CD4-positive, alpha-beta memory T cell (primary cell): ENCODE results near the gene CACNA1D. TPM values are rescaled to one million over a fixed set of nuclear protein-coding genes. Genes with fewer than 3 reads are reported as not detected.

ENCODE experiments used
- CTCF ChIA-PET: fragments of 350-600 bp; sonication (Branson Sonifier 250); formaldehyde crosslinking; loops from one replicate; lab custom pipeline; 2021; ENCODE audit warnings: inconsistent platforms; ENCODE audit not compliant: partially characterized antibody; lab: Charles Lee
- POLR2A ChIA-PET: fragments of 350-600 bp; sonication (Branson Sonifier 250); formaldehyde crosslinking; loops from one replicate; lab custom pipeline; 2021; ENCODE audit not compliant: partially characterized antibody; lab: Charles Lee
- DNase-seq, 5 donors: peaks; one replicate each; pipeline versions ENCODE4 v3.0.0 to v3.0.0-alpha.2; 2020 to 2022; ENCODE audit warnings: mixed read lengths in 1 of 5
- H3K27ac ChIP-seq: one replicate; pipeline ENCODE4 v1.7.0; 2013; ENCODE audit warnings: low read depth, low read length
- H3K27me3 ChIP-seq: 2 replicates; pipeline ENCODE4 v1.7.0; 2013; ENCODE audit warnings: mild to moderate bottlenecking, low read length, moderate library complexity; ENCODE audit not compliant: insufficient read depth
- H3K36me3 ChIP-seq: 2 replicates; pipeline ENCODE4 v1.7.0; 2013; ENCODE audit warnings: mild to moderate bottlenecking, low read length, moderate library complexity; ENCODE audit not compliant: insufficient read depth
- H3K4me1 ChIP-seq: 2 replicates; pipeline ENCODE4 v1.7.0; 2013; ENCODE audit warnings: mild to moderate bottlenecking, low read length, moderate library complexity; ENCODE audit not compliant: insufficient read depth
- H3K4me3 ChIP-seq, 2 donors: one replicate each; pipeline ENCODE4 v1.7.0; 2013; ENCODE audit warnings: low read length in 2 of 2, mild to moderate bottlenecking in 1 of 2
- H3K9me3 ChIP-seq, 2 donors: one replicate each; pipeline ENCODE4 v1.7.0; 2013; ENCODE audit warnings: low read length in 2 of 2, control low read depth in 1 of 2; ENCODE audit not compliant: control insufficient read depth in 1 of 2
- H3K27ac Mint-ChIP-seq, 7 donors: one replicate each; pipeline ENCODE4 v1.8.0; 2020 to 2021; ENCODE audit warnings: mixed read lengths in 7 of 7, mild to moderate bottlenecking in 6 of 7, inconsistent platforms in 3 of 7, moderate library complexity in 3 of 7
- H3K27me3 Mint-ChIP-seq, 2 donors: one replicate each; pipeline ENCODE4 v1.8.0; 2020 to 2021; ENCODE audit warnings: mixed read lengths in 2 of 2
- H3K36me3 Mint-ChIP-seq, 2 donors: one replicate each; pipeline ENCODE4 v1.8.0; 2020 to 2021; ENCODE audit warnings: mixed read lengths in 2 of 2, inconsistent platforms in 1 of 2, mild to moderate bottlenecking in 1 of 2
- H3K4me1 Mint-ChIP-seq, 4 donors: one replicate each; pipeline ENCODE4 v1.8.0; 2020 to 2021; ENCODE audit warnings: mixed read lengths in 4 of 4, mild to moderate bottlenecking in 1 of 4
- H3K4me3 Mint-ChIP-seq, 8 donors: one replicate each; pipeline ENCODE4 v1.8.0; 2020 to 2021; ENCODE audit warnings: mixed read lengths in 8 of 8, mild to moderate bottlenecking in 7 of 8, moderate library complexity in 6 of 8, inconsistent platforms in 3 of 8
- H3K9me3 Mint-ChIP-seq, 8 donors: one replicate each; pipeline ENCODE4 v1.8.0; 2020 to 2021; ENCODE audit warnings: mixed read lengths in 8 of 8, mild to moderate bottlenecking in 5 of 8, inconsistent platforms in 3 of 8, moderate library complexity in 1 of 8
- intact Hi-C: fragments of 100-400 bp; cut with micrococcal nuclease; formaldehyde crosslinking; loops from one replicate; pipeline ENCODE4 v1.15.1; 2023
- polyA plus RNA-seq, 2 donors: library from polyadenylated mRNA; unstranded; fragments of 300-500 nt; fragmentation: Illumina TruSeq; gene quantifications; one replicate each; pipeline ENCODE4 v1.2.3, GENCODE V29; 2021
- total RNA-seq, 2 experiments: library from RNA; stranded (reverse); gene quantifications; one replicate each; pipeline ENCODE4 v1.2.3, GENCODE V29; 2021

CACNA1D gene
- total and polyA plus RNA-seq, 4 experiments from 2014 or later, result 0.06 TPM; not detected in 3

DNA sequence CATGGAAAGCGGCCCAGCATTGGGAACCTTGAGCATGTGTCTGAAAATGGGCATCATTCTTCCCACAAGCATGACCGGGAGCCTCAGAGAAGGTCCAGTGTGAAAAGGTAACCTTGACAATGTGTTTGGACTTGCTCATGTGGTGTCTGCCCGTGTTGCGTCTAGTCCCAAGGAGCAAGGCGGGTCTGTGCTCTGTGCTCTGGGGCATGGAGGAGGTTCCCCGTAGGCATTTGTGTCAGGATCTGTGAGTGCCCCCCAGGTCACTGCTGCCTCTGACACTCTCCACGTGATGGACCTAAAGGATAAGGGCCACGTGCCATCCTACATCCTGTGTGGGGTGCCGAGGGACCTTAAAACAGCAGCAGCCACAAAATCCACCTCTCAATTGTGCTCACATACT lies 306.9 kb downstream of the CACNA1D start:
- Histone ChIP-seq H3K27ac (no peak overlapping the region), H3K4me1 (no peaks in the 10 kb centered on the region), H3K4me3 (no peak overlapping the region), H3K9me3 (no peaks in the 10 kb centered on the region), H3K36me3 (no peaks in the 10 kb centered on the region), H3K27me3 (no peaks in the 10 kb centered on the region)
- Mint-ChIP-seq H3K27me3 (peaks cover 1 to 2% of the 10 kb centered on the region in 2 donors), H3K4me1 (no peaks in the 10 kb centered on the region), H3K27ac (no peak overlapping the region), H3K9me3 (no peaks in the 10 kb centered on the region), H3K36me3 (no peaks in the 10 kb centered on the region), H3K4me3 (no peak overlapping the region)
- no peak for DNase-seq
- intact Hi-C loops, result no loop called here
- POLR2A ChIA-PET, result no interaction called here
- CTCF ChIA-PET, result no interaction called here

DNA sequence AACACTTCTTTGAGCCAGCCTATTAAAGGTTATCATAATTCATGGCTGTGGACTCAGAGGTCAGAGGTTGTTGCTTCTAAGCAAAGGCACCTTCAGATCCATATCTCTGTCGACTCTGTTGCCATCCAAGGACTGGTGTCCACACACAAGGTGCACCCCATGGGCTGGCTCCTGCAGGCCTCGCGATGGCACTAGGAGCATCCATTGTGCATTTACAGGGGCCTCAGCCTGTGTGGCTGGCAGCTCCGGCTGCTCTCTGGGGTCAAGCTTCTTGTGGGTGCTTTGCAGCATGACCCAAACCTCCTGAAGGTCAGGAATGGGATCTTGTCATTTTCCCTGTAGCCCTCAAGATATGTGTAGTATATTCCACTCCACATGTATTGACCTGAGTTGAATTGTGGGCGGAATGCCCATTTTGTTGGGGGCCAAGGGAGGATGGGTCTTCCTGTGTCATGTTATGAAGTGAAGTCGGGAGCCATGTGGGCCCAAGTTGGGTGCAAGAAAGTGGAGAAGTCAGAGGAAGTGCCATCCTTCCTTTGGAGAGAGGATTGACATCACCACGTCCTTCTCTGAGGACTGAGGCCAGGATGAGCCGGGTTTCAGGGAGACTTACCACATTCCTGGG lies 308.0 kb downstream of the CACNA1D start:
- no peaks in the 10 kb centered on the region for H3K36me3 ChIP-seq
- Mint-ChIP-seq H3K4me3 (no peak overlapping the region), H3K27ac (no peak overlapping the region), H3K27me3 (peaks cover 1 to 6% of the 10 kb centered on the region in 2 donors), H3K4me1 (no peaks in the 10 kb centered on the region), H3K36me3 (no peaks in the 10 kb centered on the region), H3K9me3 (no peaks in the 10 kb centered on the region)
- no peaks in the 10 kb centered on the region for H3K9me3 ChIP-seq
- ChIA-PET POLR2A (no interaction called here), CTCF (no interaction called here)
- H3K27ac ChIP-seq, result no peak overlapping the region
- no peaks in the 10 kb centered on the region for H3K27me3 ChIP-seq
- intact Hi-C loops, result no loop called here
- no peak for DNase-seq
- no peaks in the 10 kb centered on the region for H3K4me1 ChIP-seq
- no peak overlapping the region for H3K4me3 ChIP-seq

DNA sequence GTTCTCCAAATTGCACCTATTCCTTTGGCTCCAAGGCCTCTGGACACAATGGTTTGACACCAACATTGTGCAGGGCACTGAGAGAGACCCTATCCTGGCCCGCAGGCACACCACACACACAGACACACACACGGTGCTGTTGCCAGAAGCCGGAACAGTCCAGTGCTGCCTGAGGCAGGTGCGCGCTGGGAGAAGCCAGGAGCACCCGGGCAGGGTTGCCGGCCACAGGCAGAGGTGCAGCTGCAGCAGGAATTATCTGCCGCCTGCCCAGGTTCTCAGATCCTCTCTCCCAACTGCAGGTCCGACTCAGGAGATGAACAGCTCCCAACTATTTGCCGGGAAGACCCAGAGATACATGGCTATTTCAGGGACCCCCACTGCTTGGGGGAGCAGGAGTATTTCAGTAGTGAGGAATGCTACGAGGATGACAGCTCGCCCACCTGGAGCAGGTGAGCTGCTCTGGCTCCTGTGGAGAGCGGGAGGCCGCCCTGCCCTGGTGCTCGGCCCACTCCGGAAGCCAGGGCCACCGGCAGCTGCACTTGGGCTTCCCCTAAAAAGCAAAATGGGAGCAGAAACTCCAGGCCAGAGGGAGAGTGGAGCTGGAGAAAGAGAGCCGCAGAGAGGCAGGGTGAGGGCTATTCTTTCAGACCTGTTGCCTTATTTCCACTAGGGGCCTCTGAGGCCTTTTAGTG lies 308.9 kb downstream of the CACNA1D start:
- no peaks in the 10 kb centered on the region for H3K27me3 ChIP-seq
- no peaks in the 10 kb centered on the region for H3K4me1 ChIP-seq
- ChIA-PET CTCF (no interaction called here), POLR2A (no interaction called here)
- H3K9me3 ChIP-seq, result no peaks in the 10 kb centered on the region
- Mint-ChIP-seq H3K4me1 (no peaks in the 10 kb centered on the region), H3K36me3 (no peaks in the 10 kb centered on the region), H3K9me3 (no peaks in the 10 kb centered on the region), H3K27me3 (peaks cover 1 to 6% of the 10 kb centered on the region in 2 donors), H3K27ac (no peak overlapping the region), H3K4me3 (no peak overlapping the region)
- DNase-seq, result no peak
- no peaks in the 10 kb centered on the region for H3K36me3 ChIP-seq
- H3K4me3 ChIP-seq, result no peak overlapping the region
- intact Hi-C loops, result no loop called here
- no peak overlapping the region for H3K27ac ChIP-seq

DNA sequence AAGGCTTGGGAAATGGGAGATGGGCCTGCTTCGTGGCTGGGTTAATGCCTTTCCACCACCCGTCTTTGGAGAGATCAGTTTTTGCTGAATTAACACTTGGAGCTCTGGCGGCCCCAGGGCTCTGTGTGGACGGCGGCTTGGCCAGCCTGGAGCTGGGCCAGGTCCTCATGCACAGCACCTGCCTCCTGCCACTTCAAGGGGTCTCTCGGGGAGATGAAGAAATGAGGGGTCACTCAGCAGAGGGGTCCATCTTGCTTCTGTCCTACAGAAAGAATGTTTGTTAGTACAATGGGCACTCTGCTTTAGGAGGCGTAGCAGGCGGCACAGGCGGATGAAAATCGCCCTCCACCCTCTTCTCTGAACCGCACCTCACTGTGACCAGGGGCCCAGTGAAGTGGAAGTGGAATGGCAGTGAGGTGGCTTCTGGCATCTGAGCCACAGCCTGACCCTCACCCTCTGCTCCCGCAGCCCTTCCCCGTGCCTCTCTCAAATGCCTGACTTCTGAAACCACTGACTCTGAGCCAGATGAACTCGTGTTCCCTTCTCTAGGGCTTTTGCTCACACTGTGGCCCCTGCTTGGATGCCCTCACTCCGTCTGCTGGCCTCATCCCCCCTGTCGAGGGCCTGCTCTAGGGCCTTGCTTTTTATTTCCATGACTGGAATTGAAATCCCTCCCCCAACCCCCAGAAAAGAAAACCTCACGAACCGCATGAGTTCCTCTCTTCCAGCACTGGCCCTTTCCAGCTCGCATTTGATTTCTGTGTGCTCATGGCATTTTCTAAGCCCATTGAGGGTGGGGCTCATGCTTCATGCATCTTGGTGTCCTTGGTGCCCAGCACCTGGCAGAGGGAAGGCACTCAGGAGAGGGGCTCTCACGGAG lies 309.6 kb downstream of the CACNA1D start:
- H3K27me3 ChIP-seq, result no peaks in the 10 kb centered on the region
- no peaks in the 10 kb centered on the region for H3K36me3 ChIP-seq
- H3K9me3 ChIP-seq, result no peaks in the 10 kb centered on the region
- Mint-ChIP-seq H3K4me1 (no peaks in the 10 kb centered on the region), H3K4me3 (no peak overlapping the region), H3K9me3 (no peaks in the 10 kb centered on the region), H3K36me3 (no peaks in the 10 kb centered on the region), H3K27ac (no peak overlapping the region), H3K27me3 (peaks cover 2 to 10% of the 10 kb centered on the region in 2 donors)
- no peaks in the 10 kb centered on the region for H3K4me1 ChIP-seq
- ChIA-PET POLR2A (no interaction called here), CTCF (no interaction called here)
- H3K4me3 ChIP-seq, result no peak overlapping the region
- no peak overlapping the region for H3K27ac ChIP-seq
- intact Hi-C loops, result no loop called here
- no peak for DNase-seq

DNA sequence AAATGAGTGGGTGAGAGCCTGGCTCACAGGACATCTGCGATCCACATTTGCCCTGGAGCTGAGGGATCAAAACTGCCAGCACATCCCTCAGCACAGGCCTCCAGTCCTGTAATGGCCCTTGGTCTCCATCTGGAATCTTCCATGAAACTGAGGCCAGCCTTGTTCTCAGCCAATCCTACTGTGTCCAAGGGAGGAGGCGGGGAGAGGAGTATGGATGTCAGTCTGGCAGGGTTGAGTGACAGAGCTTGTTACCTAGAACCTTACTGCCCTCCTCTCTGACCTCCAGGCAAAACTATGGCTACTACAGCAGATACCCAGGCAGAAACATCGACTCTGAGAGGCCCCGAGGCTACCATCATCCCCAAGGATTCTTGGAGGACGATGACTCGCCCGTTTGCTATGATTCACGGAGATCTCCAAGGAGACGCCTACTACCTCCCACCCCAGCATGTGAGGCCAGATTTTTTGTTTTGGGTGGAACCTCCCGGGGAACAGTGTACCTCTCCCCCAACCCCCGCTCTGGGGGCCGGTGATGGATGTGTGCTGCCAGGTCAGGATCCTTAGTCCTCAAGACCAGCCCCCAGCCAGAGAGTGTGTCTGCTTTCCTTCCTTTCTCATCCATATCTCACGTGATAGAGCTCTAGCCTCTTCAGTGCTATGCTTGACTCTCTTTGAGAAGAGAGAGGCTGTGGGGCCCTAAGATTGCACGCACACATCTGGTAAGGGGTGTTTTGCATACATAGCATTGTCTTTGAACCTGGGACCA lies 310.5 kb downstream of the CACNA1D start:
- Histone ChIP-seq H3K4me1 (no peaks in the 10 kb centered on the region), H3K36me3 (no peaks in the 10 kb centered on the region), H3K9me3 (no peaks in the 10 kb centered on the region), H3K27ac (no peak overlapping the region), H3K27me3 (no peaks in the 10 kb centered on the region), H3K4me3 (no peak overlapping the region)
- peaks cover 2 to 10% of the 10 kb centered on the region in 2 donors for H3K27me3 Mint-ChIP-seq
- no peaks in the 10 kb centered on the region for H3K9me3 Mint-ChIP-seq
- POLR2A ChIA-PET, result no interaction called here
- H3K36me3 Mint-ChIP-seq, result no peaks in the 10 kb centered on the region
- H3K4me3 Mint-ChIP-seq, result no peak overlapping the region
- H3K4me1 Mint-ChIP-seq, result no peaks in the 10 kb centered on the region
- intact Hi-C loops, result no loop called here
- no peak for DNase-seq
- H3K27ac Mint-ChIP-seq, result peak overlapping the region in 1 of 7 donors; percentile 38
- CTCF ChIA-PET, result no interaction called here

DNA sequence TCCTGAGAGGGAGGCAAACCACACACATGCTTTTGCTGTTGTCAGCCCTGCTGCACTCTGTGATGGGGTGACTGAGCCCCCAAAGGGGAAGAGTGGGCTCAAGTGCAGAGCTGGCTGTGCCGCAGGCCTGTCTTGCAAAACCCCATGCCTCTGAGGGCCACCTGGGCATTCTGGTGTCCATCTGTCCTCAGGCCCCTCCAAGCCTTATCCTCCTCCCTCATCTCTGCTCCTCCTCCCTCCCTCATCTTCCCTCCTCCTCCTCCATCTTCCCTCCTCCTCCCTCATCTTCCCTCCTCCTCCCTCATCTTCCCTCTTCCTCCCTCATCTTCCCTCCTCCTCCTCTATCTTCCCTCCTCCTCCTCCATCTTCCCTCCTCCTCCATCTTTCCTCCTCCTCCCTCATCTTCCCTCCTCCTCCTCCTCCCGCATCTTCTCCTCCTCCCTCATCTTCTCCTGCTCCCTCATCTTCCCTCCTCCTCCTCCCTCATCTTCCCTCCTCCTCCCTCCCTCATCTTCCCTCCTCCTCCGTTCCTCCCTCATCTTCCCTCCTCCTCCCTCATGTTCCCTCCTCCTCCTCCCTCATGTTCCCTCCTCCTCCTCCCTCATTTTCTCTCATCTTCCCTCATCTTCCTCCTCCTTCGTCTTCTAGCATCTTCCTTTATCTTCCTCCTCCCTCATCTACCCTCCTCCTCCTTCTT lies 311.2 kb downstream of the CACNA1D start:
- Mint-ChIP-seq H3K36me3 (no peaks in the 10 kb centered on the region), H3K4me3 (no peak overlapping the region), H3K27me3 (peaks cover 2 to 10% of the 10 kb centered on the region in 2 donors), H3K4me1 (no peaks in the 10 kb centered on the region), H3K27ac (no peak overlapping the region), H3K9me3 (no peaks in the 10 kb centered on the region)
- H3K9me3 ChIP-seq, result no peaks in the 10 kb centered on the region
- no peaks in the 10 kb centered on the region for H3K27me3 ChIP-seq
- no peak overlapping the region for H3K27ac ChIP-seq
- H3K4me3 ChIP-seq, result no peak overlapping the region
- intact Hi-C loops, result no loop called here
- no peaks in the 10 kb centered on the region for H3K4me1 ChIP-seq
- ChIA-PET CTCF (no interaction called here), POLR2A (no interaction called here)
- no peaks in the 10 kb centered on the region for H3K36me3 ChIP-seq
- no peak for DNase-seq
